K562 (cell line): ENCODE results near the gene YAF2. TPM values are rescaled to one million over a fixed set of nuclear protein-coding genes. Genes with fewer than 3 reads are reported as not detected.
A peak's percentile ranks its signal among the peaks of the same experiment; 100 is the strongest.

Source experiments
- ATAC-seq: fragments of 200-7000 bp; cut with Tn5 transposase; 3 replicates; pipeline ENCODE4 v1.9.1; 2020; ENCODE audit warnings: moderate library complexity
- BruUV-seq: library from RNA; stranded (reverse); fragments of 400-500 nt; replicated peaks from 2 replicates; lab custom pipeline; 2021; lab: Mats Ljungman, UMichigan
- CTCF ChIA-PET: fragments of 300-600 bp; formaldehyde crosslinking; extraction: SDS; loops from one replicate; lab custom pipeline; 2021; ENCODE audit warnings: low intra/inter-chr PET ratio; lab: Yijun Ruan, JAX
- POLR2A ChIA-PET: fragments of 300-600, 350-650 bp; sonication (Branson Sonifier 250); formaldehyde crosslinking; extraction: SDS; loops from one replicate; lab custom pipeline; 2021; ENCODE audit warnings: antibody characterized with exemption, inconsistent platforms; lab: Yijun Ruan, JAX
- DNase-seq, 4 experiments: peaks; one replicate each; pipeline versions ENCODE4 v3.0.0 to v3.0.0-alpha.2; 2011 to 2018; ENCODE audit warnings: low spot score in 3 of 4, mixed read lengths in 3 of 4; ENCODE audit errors: extremely low read depth in 1 of 4
- FAIRE-seq: peaks from 2 replicates; lab custom pipeline; 2011; peaks lifted over from hg19 to GRCh38; lab: Jason Lieb, UNC
- H2AFZ ChIP-seq: 2 replicates; pipeline ENCODE4 v1.6.0; 2011; ENCODE audit warnings: low read depth, low read length, control low read depth, inconsistent platforms
- H3K27ac ChIP-seq: fragments of 200-600 bp; 3 replicates; pipeline ENCODE4 v1.8.0; 2011; ENCODE audit warnings: low read depth, mild to moderate bottlenecking, control low read depth, inconsistent platforms, low read length, moderate library complexity, mixed read lengths; ENCODE audit errors: extremely low read depth
- H3K27me3 ChIP-seq, 2 experiments: fragments of 300-600 bp in 1 of 2; 2 replicates in 1 of 2; 3 replicates in 1 of 2; pipeline versions ENCODE4 v1.6.0 to v1.8.0; 2011; ENCODE audit warnings: inconsistent platforms in 2 of 2, low read length in 2 of 2, mild to moderate bottlenecking in 1 of 2, mixed read lengths in 1 of 2, moderate library complexity in 1 of 2; ENCODE audit not compliant: control insufficient read depth in 2 of 2, insufficient read depth in 2 of 2
- H3K36me3 ChIP-seq: fragments of 300-600 bp; 3 replicates; pipeline ENCODE4 v1.8.0; 2011; ENCODE audit warnings: mild to moderate bottlenecking, low read length, inconsistent platforms; ENCODE audit not compliant: control insufficient read depth, insufficient read depth
- H3K4me1 ChIP-seq, 2 experiments: fragments of 200-600 bp in 1 of 2; replicated peaks in 1 of 2; 2 replicates in 1 of 2; 3 replicates in 1 of 2; pipeline versions ENCODE4 v1.5.1 to v1.8.0; 2011; ENCODE audit warnings: inconsistent platforms in 2 of 2, low read length in 2 of 2, mild to moderate bottlenecking in 1 of 2, mixed read lengths in 1 of 2, moderate library complexity in 1 of 2; ENCODE audit not compliant: control insufficient read depth in 2 of 2, insufficient read depth in 2 of 2
- H3K4me2 ChIP-seq: 2 replicates; pipeline ENCODE4 v1.6.1; 2011; ENCODE audit warnings: low read length, control low read depth, inconsistent platforms, mixed read lengths; ENCODE audit not compliant: insufficient read depth
- H3K4me3 ChIP-seq: fragments of 200-600 bp; sonication (generic), shearing (Covaris generic); 2 replicates; pipeline ENCODE4 v1.5.1; 2016; ENCODE audit warnings: control low read depth, inconsistent platforms
- H3K79me2 ChIP-seq: fragments of 200-600 bp; 3 replicates; pipeline ENCODE4 v1.8.0; 2011; ENCODE audit warnings: low read length, inconsistent platforms; ENCODE audit not compliant: control insufficient read depth, insufficient read depth
- H3K9ac ChIP-seq, 2 experiments: 2 replicates each; pipeline versions ENCODE4 v1.6.0 to v1.6.1; 2011; ENCODE audit warnings: low read depth in 2 of 2, low read length in 2 of 2, control low read depth in 1 of 2, inconsistent platforms in 1 of 2, mild to moderate bottlenecking in 1 of 2, mixed read lengths in 1 of 2; ENCODE audit not compliant: insufficient read depth in 1 of 2
- H3K9me1 ChIP-seq: one replicate; pipeline ENCODE4 v1.6.0; 2011; ENCODE audit warnings: inconsistent platforms, mild to moderate bottlenecking, low read length, moderate library complexity; ENCODE audit not compliant: control insufficient read depth, insufficient read depth
- H3K9me3 ChIP-seq: replicated peaks from 2 replicates; pipeline ENCODE4 v1.5.1; 2011; ENCODE audit warnings: low read depth, low read length, inconsistent platforms; ENCODE audit not compliant: control insufficient read depth, insufficient read depth
- H4K20me1 ChIP-seq: replicated peaks from 2 replicates; pipeline ENCODE4 v1.6.1; 2011; ENCODE audit warnings: low read length, inconsistent platforms, mixed read lengths; ENCODE audit not compliant: control insufficient read depth, insufficient read depth
- E2F5 ChIP-seq: sonication (generic); formaldehyde crosslinking; IDR thresholded peaks from 2 replicates; pipeline ENCODE4 v1.8.0; 2022; ENCODE audit warnings: mild to moderate bottlenecking, missing genetic modification reagents
- FOXK2 ChIP-seq, 2 experiments: fragments of 450-650 bp; IDR thresholded peaks in 1 of 2; conservative IDR thresholded peaks in 1 of 2; 2 replicates each; pipeline ENCODE4 v1.6.1; 2016; ENCODE audit warnings: low read depth in 2 of 2, mild to moderate bottlenecking in 1 of 2
- SAFB ChIP-seq: fragments of 200-400 bp; formaldehyde crosslinking; IDR thresholded peaks from 2 replicates; pipeline ENCODE4 v1.6.1; 2017; ENCODE audit warnings: low read depth, low read length, borderline replicate concordance
- WGBS: fragments of 100-300 bp; shearing (Covaris generic); methylation state at CpG from one replicate; pipeline ENCODE4 v1.1.6; 2016; ENCODE audit warnings: low coverage, mixed read lengths; ENCODE audit not compliant: insufficient coverage; ENCODE audit errors: missing lambda C conversion rate; 5-methylcytosine and 5-hydroxymethylcytosine counted together
- in situ Hi-C: fragments of 300-500 bp; cut with MboI; formaldehyde crosslinking; loops from 4 replicates; pipeline ENCODE4 v1.15.0; 2018; ENCODE audit warnings: inconsistent platforms, mixed read lengths
- intact Hi-C: fragments of 100-400 bp; cut with micrococcal nuclease; formaldehyde crosslinking; loops from 2 replicates; pipeline ENCODE4 v1.14.2; 2022
- polyA plus RNA-seq, 8 experiments: library from polyadenylated mRNA; depleted of rRNA in 4 of 8; stranded (reverse) in 5 of 8; unstranded in 3 of 8; fragments of >200 nt; fragmentation: Nextera tagmentation in 2 of 8; fragmentation: Illumina TruSeq in 1 of 8; extraction: Ambion mirVana in 2 of 8; extraction: Trizol in 1 of 8; gene quantifications; 2 replicates each; pipeline versions ENCODE4 v1.2.1 to v1.2.3, GENCODE V29; 2011 to 2014; ENCODE audit warnings: inconsistent platforms in 1 of 8, missing spikeins in 1 of 8
- total RNA-seq, 7 experiments: library from RNA; depleted of rRNA in 6 of 7; stranded (reverse); fragments of >200 nt in 6 of 7; fragmentation: Illumina TruSeq in 2 of 7; extraction: Trizol in 2 of 7; gene quantifications; 2 replicates each; pipeline versions ENCODE4 v1.2.1 to v1.2.3, GENCODE V29; 2011 to 2021; ENCODE audit warnings: low replicate concordance in 1 of 7

The YAF2 gene
- total and polyA plus RNA-seq, 9 of the 15 experiments (the other 6 are each of a cell fraction or from before 2014, with no cell fraction given), result 10.6 to 26.4 (median 21.3) TPM

- TF ChIP-seq SAFB, result no peak
Measured at GRCh38 chr12:42125388-42125767, 112.7 kb downstream of the YAF2 start (continued).

- in situ Hi-C loops, result loop anchor here (25.0 kb wide), 1 partner anchor 437 kb away; no protein-coding TSS in a partner anchor
- BruUV-seq, result no TSS peak
- CTCF ChIA-PET, result interaction anchor here (0.6 kb wide), 1 partner anchor 241 kb away, joined by 3 read pairs; no protein-coding TSS in a partner anchor
- Histone ChIP-seq H3K27me3 (no peaks in the 10 kb centered on the region), H3K4me3 (no peak overlapping the region)
- POLR2A ChIA-PET, result interaction anchor here (0.7 to 1.1 kb wide), 3 partner anchors 13 to 26 kb away, joined by 3 read pairs; no protein-coding TSS in a partner anchor
- TF ChIP-seq FOXK2 (conservative IDR thresholded peaks at IDR 0.05 in 1 of 2, IDR thresholded peaks at IDR 0.05 in 1 of 2; ENCODE audit: low read depth in 2 of 2), result 0 out of 4 replicates have a peak, but pooled peaks of 1 of the 2 experiments have one; percentile 22
- TF ChIP-seq E2F5 (CRISPR knock-in tag), result no peak
- TF ChIP-seq, all 486 proteins: peak for 1
- H3K36me3 ChIP-seq, result no peaks in the 10 kb centered on the region
- H3K79me2 ChIP-seq, result peaks cover 3% of the 10 kb centered on the region; the same call in 1 of the 3 replicates
- H4K20me1 ChIP-seq, result no peaks in the 10 kb centered on the region
- WGBS, result 17% methylated on average over 5 of the region's 5 CpGs
- no peak overlapping the region for H3K9ac ChIP-seq
- intact Hi-C loops, result loop anchor here (5.0 kb wide), 1 partner anchor 442 kb away; no protein-coding TSS in a partner anchor
- FAIRE-seq (peak; percentile 76), ATAC-seq (peak; percentile 15), DNase-seq (no peak)
- no peaks in the 10 kb centered on the region for H3K9me1 ChIP-seq
- no peak overlapping the region for H3K4me2 ChIP-seq
- H2AFZ ChIP-seq, result peak overlapping the region; percentile 13; the same call in 1 of the 2 replicates
- H3K9me3 ChIP-seq, result no peaks in the 10 kb centered on the region
- peaks cover 0 to 2% of the 10 kb centered on the region in 2 experiments; a peak in 3 of 5 replicates for H3K4me1 ChIP-seq
- H3K27ac ChIP-seq, result no peak overlapping the region
Measured at GRCh38 chr12:42124764-42125387, 113.2 kb downstream of the YAF2 start.
